ENCODE measurements around the gene FAM114A1.
"Not testable (repeated sequence)": the region's sequence is repeated elsewhere in the genome, so short reads cannot be mapped to it uniquely, and the experiment has no call there.

FAM114A1 gene

DNA sequence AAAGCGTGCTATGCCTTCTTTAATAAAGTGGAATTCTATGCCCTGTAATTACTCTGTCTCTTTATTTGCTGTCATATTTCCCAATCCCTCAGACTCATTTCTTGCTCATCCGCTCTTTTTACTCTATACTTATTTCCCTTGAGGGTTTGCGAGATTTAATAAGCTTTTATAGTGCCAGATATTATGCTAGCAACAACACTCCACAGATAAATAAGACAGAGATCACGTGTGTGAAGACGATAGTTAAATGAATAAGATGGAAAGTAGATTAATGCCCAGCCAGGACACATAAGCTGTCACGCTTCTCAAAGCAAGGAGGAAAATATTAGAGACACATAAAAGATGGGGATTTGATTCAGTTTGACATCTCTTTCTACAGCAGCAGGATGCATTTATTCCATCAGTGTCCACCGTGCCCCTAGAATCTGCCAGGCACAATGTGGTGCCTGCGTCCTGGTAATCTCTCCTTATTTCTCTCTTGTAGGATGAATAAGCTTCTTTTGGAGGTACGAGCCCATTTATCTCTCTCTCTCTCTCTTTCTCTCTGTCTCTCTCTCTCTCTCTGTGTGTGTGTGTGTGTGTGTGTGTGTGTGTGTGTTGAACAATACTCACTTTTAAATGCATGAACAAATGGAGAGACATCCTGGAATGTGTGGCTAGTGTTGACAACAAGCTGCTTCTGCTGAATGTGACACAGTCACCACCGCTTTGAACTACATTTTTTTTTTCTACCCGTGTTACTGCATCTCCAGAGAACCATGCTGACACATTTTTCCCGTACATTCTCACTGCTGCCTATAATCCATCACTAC lies 116.4 kb downstream of the FAM114A1 start:
- DNase-seq (ENCODE audit: extremely low read depth, low read depth): no peak
- no peak for TF ChIP-seq CTCF (IDR thresholded peaks at IDR 0.05; ENCODE audit: low read depth, low read length)

- TF ChIP-seq CTCF (IDR thresholded peaks at IDR 0.05; ENCODE audit: low read depth, low read length): no peak
- DNase-seq (ENCODE audit: extremely low read depth, low read depth): no peak
Observed at GRCh38 chr4:38985410-38986100, 117.9 kb downstream of the FAM114A1 start.

DNA sequence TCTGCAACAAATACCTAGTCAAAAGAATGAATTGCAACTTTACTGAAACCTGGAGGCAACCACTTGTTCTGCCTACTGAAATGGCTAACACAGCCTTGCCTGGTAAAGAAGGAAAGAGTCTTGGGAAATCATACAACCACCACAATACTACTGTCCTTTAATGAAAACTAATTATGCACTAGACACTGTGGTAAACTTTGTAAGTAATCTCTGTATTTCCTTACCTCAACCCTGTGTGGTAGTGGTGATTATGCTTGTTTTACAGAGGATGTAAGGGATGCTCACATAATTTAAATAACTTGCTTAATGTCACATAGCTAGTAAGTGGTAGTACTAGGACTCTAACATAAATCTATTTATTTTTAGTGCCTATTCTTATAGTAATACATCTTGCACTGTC lies 119.9 kb downstream of the FAM114A1 start:
- no peak for DNase-seq (ENCODE audit: extremely low read depth, low read depth)
- TF ChIP-seq CTCF (IDR thresholded peaks at IDR 0.05; ENCODE audit: low read depth, low read length): no peak

DNA sequence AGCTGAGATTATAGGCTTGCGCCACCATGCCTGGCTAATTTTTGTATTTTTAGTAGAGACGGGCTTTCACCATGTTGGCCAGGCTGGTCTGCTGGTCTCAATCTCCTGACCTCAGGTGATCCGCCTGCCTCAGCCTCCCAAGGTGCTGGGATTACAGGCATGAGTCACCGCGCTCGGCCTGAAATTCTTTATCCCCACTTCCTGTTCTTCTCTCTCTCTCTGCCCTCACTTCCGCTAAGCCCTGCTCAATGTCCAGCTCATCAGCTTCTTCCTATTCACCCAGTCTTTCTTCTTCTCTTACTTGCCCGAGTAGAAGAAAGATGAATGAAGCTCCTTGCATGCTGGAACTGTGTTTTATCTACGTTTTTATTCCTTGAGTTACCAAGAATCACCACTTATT lies 120.7 kb downstream of the FAM114A1 start:
- not testable (repeated sequence) for DNase-seq (ENCODE audit: extremely low read depth, low read depth)

DNA sequence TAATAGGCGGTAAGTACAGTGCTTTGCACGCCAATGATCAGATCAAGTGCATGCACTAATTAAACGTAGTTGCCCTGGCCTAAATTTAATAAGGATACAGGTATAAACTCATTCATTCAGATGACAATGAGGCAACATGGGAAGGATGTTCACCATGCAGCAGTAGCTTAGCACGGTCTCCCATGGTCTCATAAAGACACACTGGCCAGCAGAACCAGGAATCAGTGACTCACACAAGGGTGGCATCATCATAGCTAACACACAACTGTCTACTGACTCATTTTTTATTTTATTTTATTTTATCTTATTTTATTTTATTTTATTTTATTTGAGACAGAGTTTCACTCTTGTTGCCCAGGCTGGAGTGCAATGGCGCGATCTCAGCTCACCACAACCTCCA lies 121.9 kb downstream of the FAM114A1 start:
- no peak for DNase-seq (ENCODE audit: extremely low read depth, low read depth)
- no peak for TF ChIP-seq CTCF (IDR thresholded peaks at IDR 0.05; ENCODE audit: low read depth, low read length)

DNA sequence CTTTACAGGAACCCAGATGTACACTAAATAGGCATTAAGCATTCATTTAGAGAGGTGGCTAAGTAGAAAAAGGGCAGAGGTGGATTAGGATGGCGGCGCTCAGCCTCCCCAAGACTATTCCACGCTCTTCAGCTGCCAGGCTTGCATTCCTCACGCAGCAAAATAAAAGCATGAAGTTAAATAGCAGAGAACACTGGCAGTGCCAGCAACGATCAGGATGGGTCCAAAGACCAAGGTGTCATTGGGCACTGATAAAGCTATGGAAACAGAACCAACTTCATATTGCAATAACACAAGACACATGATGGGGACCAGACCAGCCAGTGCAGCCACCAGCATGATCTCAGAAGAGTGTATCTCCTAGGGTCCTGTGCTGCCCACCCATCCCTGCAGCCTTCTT lies 122.6 kb downstream of the FAM114A1 start:
- TF ChIP-seq CTCF (IDR thresholded peaks at IDR 0.05; ENCODE audit: low read depth, low read length): no peak
- DNase-seq (ENCODE audit: extremely low read depth, low read depth): no peak

DNA sequence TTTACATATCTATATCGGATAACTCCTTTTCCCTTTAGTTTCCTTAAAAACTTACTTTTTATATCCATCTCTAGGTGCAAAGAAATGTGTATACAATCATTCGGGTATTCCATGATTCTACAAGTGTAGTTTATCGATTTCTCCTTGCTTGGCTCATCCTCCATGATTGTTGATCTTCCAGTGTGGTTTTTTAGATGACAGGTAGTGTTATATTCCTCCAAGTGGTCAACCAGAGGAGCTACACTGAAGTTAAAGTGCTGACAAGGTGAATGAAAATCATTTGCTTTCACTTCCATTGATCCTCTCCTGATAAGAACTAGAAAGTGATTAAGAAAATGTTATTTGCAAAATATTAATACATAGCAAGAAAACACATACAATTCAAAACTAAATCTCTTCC lies 126.1 kb downstream of the FAM114A1 start:
- DNase-seq (ENCODE audit: extremely low read depth, low read depth): no peak
- TF ChIP-seq CTCF (IDR thresholded peaks at IDR 0.05; ENCODE audit: low read depth, low read length): no peak

Measured in AG09319 (cell line).